A673 (cell line): ENCODE data around the gene CDK17. TPM values are rescaled to one million over a fixed set of nuclear protein-coding genes. Genes with fewer than 3 reads are reported as not detected.

Experiments
- BruUV-seq: library from RNA; stranded (reverse); fragments of 400-500 nt; replicated peaks from 2 replicates; lab custom pipeline; 2021; lab: Mats Ljungman, UMichigan
- CTCF ChIA-PET: fragments of 300-600 bp; sonication (Branson Sonifier 250); formaldehyde crosslinking; loops from one replicate; lab custom pipeline; 2022; ENCODE audit warnings: antibody characterized with exemption; lab: Charles Lee
- POLR2A ChIA-PET: fragments of 300-600 bp; sonication (Branson Sonifier 250); formaldehyde crosslinking; loops from one replicate; lab custom pipeline; 2022; ENCODE audit warnings: antibody characterized with exemption; ENCODE audit not compliant: low non-redundant PET; lab: Charles Lee
- DNase-seq: peaks from one replicate; pipeline ENCODE4 v3.0.0-alpha.2; 2015; ENCODE audit warnings: low spot score
- H3K27ac ChIP-seq: fragments of 200-600 bp; sonication (generic); 2 replicates; pipeline ENCODE4 v1.5.1; 2016; ENCODE audit warnings: mixed run types, low read depth, mild to moderate bottlenecking, mixed read lengths, antibody characterized with exemption, low read length; ENCODE audit not compliant: poor library complexity, severe bottlenecking
- H3K27me3 ChIP-seq: fragments of 200-600 bp; sonication (generic); replicated peaks from 2 replicates; pipeline ENCODE4 v1.6.1; 2017; ENCODE audit warnings: mixed run types, low read depth, mild to moderate bottlenecking, mixed read lengths, antibody characterized with exemption, low read length; ENCODE audit not compliant: insufficient read depth, poor library complexity
- H3K36me3 ChIP-seq: fragments of 200-600 bp; sonication (generic); 2 replicates; pipeline ENCODE4 v1.6.1; 2016; ENCODE audit warnings: mixed run types, mild to moderate bottlenecking, mixed read lengths, antibody characterized with exemption, low read length; ENCODE audit not compliant: insufficient read depth, poor library complexity, severe bottlenecking
- H3K4me1 ChIP-seq: fragments of 200-600 bp; sonication (generic); 2 replicates; pipeline ENCODE4 v1.6.1; 2017; ENCODE audit warnings: mixed run types, mild to moderate bottlenecking, mixed read lengths, antibody characterized with exemption, low read length; ENCODE audit not compliant: insufficient read depth, poor library complexity, severe bottlenecking
- H3K4me3 ChIP-seq: fragments of 200-600 bp; sonication (generic); 2 replicates; pipeline ENCODE4 v1.5.1; 2016; ENCODE audit warnings: low read depth, mixed run types, mild to moderate bottlenecking, mixed read lengths, low read length; ENCODE audit not compliant: poor library complexity, severe bottlenecking
- H3K9me3 ChIP-seq: fragments of 200-600 bp; sonication (generic); 2 replicates; pipeline ENCODE4 v1.6.1; 2016; ENCODE audit warnings: mixed run types, low read depth, mild to moderate bottlenecking, mixed read lengths, antibody characterized with exemption, low read length; ENCODE audit not compliant: poor library complexity, severe bottlenecking
- CTCF ChIP-seq: fragments of 300-800, 200-600 bp; sonication (generic); conservative IDR thresholded peaks from 2 replicates; pipeline ENCODE4 v1.5.1; 2017; ENCODE audit warnings: low read depth, mild to moderate bottlenecking, antibody characterized with exemption, low read length, moderate library complexity, mixed read lengths
- EZH2 ChIP-seq: fragments of 200-600 bp; sonication (generic); IDR thresholded peaks from 2 replicates; pipeline ENCODE4 v1.6.1; 2017; ENCODE audit warnings: borderline replicate concordance, low read depth, mild to moderate bottlenecking, mixed read lengths, antibody characterized with exemption, low read length; ENCODE audit not compliant: poor library complexity, severe bottlenecking
- intact Hi-C: fragments of 100-400 bp; cut with micrococcal nuclease; formaldehyde crosslinking; loops from one replicate; pipeline ENCODE4 v1.10.0; 2022; ENCODE audit not compliant: unreplicated experiment
- total RNA-seq: library from RNA; stranded (reverse); gene quantifications from 2 replicates; pipeline ENCODE4 v1.2.3, GENCODE V29; 2021

The CDK17 gene
- total RNA-seq, 1 experiment from 2014 or later, result 34.8 TPM

- POLR2A ChIA-PET, result interaction anchor here (0.5 kb wide), 1 partner anchor 332 kb away, joined by 3 read pairs; no protein-coding TSS in a partner anchor
- CTCF ChIA-PET, result no interaction called here
- DNase-seq, result no peak
- no peaks in the 10 kb centered on the region for H3K27me3 ChIP-seq
- intact Hi-C loops, result loop anchor here (5.0 to 10.0 kb wide), 2 partner anchors 144 to 181 kb away; no protein-coding TSS in a partner anchor
- peak overlapping the region; percentile 86 for H3K4me3 ChIP-seq
- TF ChIP-seq CTCF (no peak), EZH2 (no peak)
- H3K36me3 ChIP-seq, result no peaks in the 10 kb centered on the region
- H3K27ac ChIP-seq, result peak overlapping the region; percentile 98
- peaks cover 28% of the 10 kb centered on the region for H3K4me1 ChIP-seq
- no TSS peak for BruUV-seq
- H3K9me3 ChIP-seq, result no peaks in the 10 kb centered on the region
Measured at GRCh38 chr12:96398424-96399119, 1.7 kb downstream of the CDK17 start.

- peaks cover 30% of the 10 kb centered on the region for H3K4me1 ChIP-seq
- TSS peak; percentile 35 for BruUV-seq
- TF ChIP-seq EZH2 (no peak), CTCF (no peak)
- peak overlapping the region; percentile 86 for H3K4me3 ChIP-seq
- CTCF ChIA-PET, result interaction anchor here (0.7 kb wide), 1 partner anchor 227 kb away, joined by 3 read pairs; no protein-coding TSS in a partner anchor
- no peaks in the 10 kb centered on the region for H3K27me3 ChIP-seq
- POLR2A ChIA-PET, result no interaction called here
- H3K27ac ChIP-seq, result peak overlapping the region; percentile 98
- intact Hi-C loops, result loop anchor here (5.0 to 10.0 kb wide), 2 partner anchors 143 to 181 kb away; no protein-coding TSS in a partner anchor
- H3K36me3 ChIP-seq, result no peaks in the 10 kb centered on the region
- no peak for DNase-seq
- H3K9me3 ChIP-seq, result no peaks in the 10 kb centered on the region
Measured at GRCh38 chr12:96397756-96398423, 2.3 kb downstream of the CDK17 start.

GRCh38 chr12:96396914-96397313 is 3.3 kb downstream of the CDK17 start:
- Histone ChIP-seq H3K4me3 (no peak overlapping the region), H3K9me3 (no peaks in the 10 kb centered on the region), H3K4me1 (peaks cover 35% of the 10 kb centered on the region), H3K27ac (no peak overlapping the region), H3K36me3 (no peaks in the 10 kb centered on the region), H3K27me3 (no peaks in the 10 kb centered on the region)
- DNase-seq, result no peak
- POLR2A ChIA-PET, result interaction anchor here (0.6 to 0.7 kb wide), 2 partner anchors 175 to 199 kb away, joined by 3 to 4 read pairs; no protein-coding TSS in a partner anchor
- intact Hi-C loops, result loop anchor here (5.0 to 10.0 kb wide), 2 partner anchors 142 to 180 kb away; no protein-coding TSS in a partner anchor
- CTCF ChIA-PET, result no interaction called here
- BruUV-seq, result no TSS peak
- TF ChIP-seq CTCF, result no peak
- TF ChIP-seq EZH2, result no peak
